BE2C (cell line): ENCODE data around the gene EIF1.
A peak's percentile ranks its signal among the peaks of the same experiment; 100 is the strongest.
"Not testable (repeated sequence)": the region's sequence is repeated elsewhere in the genome, so short reads cannot be mapped to it uniquely, and the experiment has no call there.

Source experiments
- DNase-seq: peaks from one replicate; pipeline ENCODE4 v3.0.0-alpha.2; 2020
- H3K27me3 ChIP-seq: fragments of 250-450 bp; sonication (Bioruptor Pico); 2 replicates; pipeline ENCODE4 v1.5.1; 2020; ENCODE audit warnings: mild to moderate bottlenecking
- H3K36me3 ChIP-seq: fragments of 250-450 bp; sonication (Bioruptor Pico); 2 replicates; pipeline ENCODE4 v1.5.1; 2020; ENCODE audit warnings: mild to moderate bottlenecking
- H3K4me1 ChIP-seq: fragments of 250-450 bp; sonication (Bioruptor Pico); 2 replicates; pipeline ENCODE4 v1.5.1; 2020
- H3K4me3 ChIP-seq: 2 replicates; pipeline ENCODE4 v1.5.1; 2011; ENCODE audit warnings: low read depth, low read length
- H3K9me3 ChIP-seq: fragments of 250-450 bp; sonication (Bioruptor Pico); 2 replicates; pipeline ENCODE4 v1.5.1; 2020
- TF ChIP-seq, protein P1 (sequence below): IDR thresholded peaks from 2 replicates; pipeline ENCODE4 v1.5.1; 2012; ENCODE audit warnings: mild to moderate bottlenecking, low read depth, low read length

The EIF1 gene

DNA sequence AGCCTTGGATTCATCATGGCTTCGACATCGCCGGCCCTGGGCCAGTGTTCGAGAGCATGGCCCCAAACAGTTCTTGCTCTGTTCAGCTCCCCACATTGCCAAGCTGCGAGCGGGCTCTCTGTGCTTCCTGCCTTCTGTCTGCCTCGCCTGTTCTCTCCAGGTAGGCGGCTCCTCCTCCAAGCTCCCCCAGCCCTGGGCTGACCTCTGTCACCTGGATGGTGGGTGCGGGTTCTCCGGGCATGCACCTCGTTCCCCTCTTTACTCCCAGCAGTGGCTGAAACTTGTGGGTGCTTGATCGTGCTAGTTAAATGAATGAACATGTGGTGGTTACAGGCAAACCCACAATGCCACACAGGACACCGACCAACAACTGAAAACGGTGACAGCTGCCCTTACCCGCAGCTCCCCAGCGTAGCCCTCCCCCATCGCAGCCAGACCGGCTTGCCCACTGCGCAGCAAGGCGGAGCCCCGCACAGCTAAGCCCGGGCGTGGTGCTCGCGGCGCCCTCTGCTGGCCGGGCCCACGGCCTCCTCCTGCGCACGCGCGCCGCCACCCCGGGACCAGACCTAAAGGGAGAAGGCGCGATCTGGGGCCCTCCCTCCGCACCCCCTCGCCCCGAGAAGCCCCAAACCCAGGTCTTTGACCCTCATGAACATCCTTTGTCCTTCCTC is 23.0 kb upstream of the EIF1 start:
- Histone ChIP-seq H3K9me3 (no peaks in the 10 kb centered on the region), H3K36me3 (no peaks in the 10 kb centered on the region), H3K4me3 (peak overlapping the region; percentile 67), H3K4me1 (peaks cover 12% of the 10 kb centered on the region), H3K27me3 (no peaks in the 10 kb centered on the region)
- DNase-seq, result peak; percentile 94
- TF ChIP-seq, protein P1, sequence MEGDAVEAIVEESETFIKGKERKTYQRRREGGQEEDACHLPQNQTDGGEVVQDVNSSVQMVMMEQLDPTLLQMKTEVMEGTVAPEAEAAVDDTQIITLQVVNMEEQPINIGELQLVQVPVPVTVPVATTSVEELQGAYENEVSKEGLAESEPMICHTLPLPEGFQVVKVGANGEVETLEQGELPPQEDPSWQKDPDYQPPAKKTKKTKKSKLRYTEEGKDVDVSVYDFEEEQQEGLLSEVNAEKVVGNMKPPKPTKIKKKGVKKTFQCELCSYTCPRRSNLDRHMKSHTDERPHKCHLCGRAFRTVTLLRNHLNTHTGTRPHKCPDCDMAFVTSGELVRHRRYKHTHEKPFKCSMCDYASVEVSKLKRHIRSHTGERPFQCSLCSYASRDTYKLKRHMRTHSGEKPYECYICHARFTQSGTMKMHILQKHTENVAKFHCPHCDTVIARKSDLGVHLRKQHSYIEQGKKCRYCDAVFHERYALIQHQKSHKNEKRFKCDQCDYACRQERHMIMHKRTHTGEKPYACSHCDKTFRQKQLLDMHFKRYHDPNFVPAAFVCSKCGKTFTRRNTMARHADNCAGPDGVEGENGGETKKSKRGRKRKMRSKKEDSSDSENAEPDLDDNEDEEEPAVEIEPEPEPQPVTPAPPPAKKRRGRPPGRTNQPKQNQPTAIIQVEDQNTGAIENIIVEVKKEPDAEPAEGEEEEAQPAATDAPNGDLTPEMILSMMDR, result peak; percentile 85

DNA sequence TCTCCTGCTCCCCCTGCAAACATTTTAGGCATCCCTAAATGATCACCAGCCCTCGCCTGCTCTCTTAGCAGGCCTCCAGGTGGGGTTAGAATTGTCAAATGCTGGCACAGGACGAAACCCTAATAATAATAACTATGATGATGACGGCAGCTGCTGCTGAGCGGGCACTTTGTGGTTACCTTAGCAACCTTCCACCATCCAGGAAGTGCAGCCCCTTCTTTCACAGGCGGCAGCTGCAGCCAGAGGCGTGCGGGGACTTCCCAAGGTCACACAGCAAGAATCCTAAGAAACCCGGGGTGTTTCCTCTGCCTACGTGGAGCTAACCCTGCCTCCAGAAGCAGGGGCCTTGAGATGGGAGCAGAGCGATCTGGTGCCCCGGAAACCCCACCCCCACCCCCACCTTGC is 22.4 kb upstream of the EIF1 start:
- peak; percentile 63 for DNase-seq
- peak overlapping the region; percentile 67 for H3K4me3 ChIP-seq
- TF ChIP-seq, protein P1, result no peak
- H3K36me3 ChIP-seq, result no peaks in the 10 kb centered on the region
- H3K4me1 ChIP-seq, result peaks cover 12% of the 10 kb centered on the region
- no peaks in the 10 kb centered on the region for H3K9me3 ChIP-seq
- no peaks in the 10 kb centered on the region for H3K27me3 ChIP-seq

DNA sequence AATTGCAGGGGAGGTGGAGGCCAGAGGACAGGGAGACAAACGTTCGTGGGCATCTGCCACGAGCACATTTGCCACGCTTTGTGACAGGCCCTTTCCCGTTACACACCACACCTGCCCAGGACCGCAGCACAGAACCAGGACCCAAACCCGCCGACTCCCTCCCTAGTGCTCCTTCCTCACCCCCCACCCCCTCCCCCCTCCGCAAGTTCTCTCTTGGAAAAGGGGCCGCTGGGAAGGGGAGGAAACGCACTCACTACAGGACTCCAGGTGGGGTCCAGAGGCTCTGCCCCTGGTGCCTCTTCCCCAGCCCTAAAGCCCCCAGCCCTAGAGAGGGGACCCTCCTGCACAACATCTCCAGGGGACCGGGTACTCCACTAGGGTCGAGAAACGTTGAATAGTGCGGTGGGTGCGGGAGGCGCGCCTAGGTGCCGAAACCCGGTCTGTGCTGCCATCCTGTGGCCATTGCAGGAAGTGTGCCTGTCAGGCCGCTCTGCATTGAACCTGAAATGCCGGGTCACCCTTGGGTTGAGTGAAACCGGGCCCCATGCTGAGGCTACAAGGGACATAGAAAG is 21.9 kb upstream of the EIF1 start:
- Histone ChIP-seq H3K4me1 (peaks cover 12% of the 10 kb centered on the region), H3K27me3 (no peaks in the 10 kb centered on the region), H3K36me3 (no peaks in the 10 kb centered on the region), H3K9me3 (no peaks in the 10 kb centered on the region), H3K4me3 (peak overlapping the region; percentile 67)
- TF ChIP-seq, protein P1, result peak; percentile 94
- peak; percentile 89 for DNase-seq

DNA sequence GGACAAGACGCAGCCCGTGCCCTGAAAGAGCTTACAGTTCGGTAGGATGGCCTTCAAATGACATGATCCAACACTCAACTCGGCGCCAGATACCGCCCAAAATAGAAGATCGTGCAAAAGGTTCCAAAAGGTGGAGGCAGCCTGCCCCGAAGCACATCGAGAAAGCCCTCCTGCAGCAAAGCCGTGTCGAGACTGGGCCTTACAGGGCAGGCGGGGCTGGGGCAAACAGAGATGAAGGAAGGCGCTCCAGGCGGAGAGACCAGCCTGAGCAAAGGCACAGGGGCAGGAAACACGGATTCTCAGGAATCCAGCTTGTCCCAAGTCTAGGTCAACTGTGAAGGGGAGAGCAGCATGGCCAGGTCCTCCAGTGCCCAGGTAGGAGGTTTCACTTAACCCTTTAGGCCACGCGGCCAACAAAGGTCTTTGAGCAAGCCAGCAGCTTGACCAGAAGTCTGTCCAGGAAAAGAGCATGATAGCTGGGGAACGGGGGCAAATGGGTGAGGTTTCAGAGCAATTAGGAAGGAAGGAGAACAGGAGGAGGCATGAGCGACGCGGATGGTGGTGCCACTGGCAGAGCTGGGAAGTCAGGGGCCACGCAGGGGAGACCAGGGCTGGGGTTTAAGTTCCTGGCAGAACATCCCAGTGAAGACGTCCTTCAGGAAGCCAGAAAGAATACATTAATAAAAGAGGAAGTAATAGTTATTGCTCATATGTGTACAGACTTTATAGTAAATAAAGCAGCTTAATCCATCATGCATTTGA is 21.2 kb upstream of the EIF1 start:
- Histone ChIP-seq H3K27me3 (no peaks in the 10 kb centered on the region), H3K4me1 (peaks cover 12% of the 10 kb centered on the region), H3K9me3 (no peaks in the 10 kb centered on the region), H3K4me3 (no peak overlapping the region), H3K36me3 (no peaks in the 10 kb centered on the region)
- no peak for DNase-seq
- TF ChIP-seq, protein P1, result no peak

DNA sequence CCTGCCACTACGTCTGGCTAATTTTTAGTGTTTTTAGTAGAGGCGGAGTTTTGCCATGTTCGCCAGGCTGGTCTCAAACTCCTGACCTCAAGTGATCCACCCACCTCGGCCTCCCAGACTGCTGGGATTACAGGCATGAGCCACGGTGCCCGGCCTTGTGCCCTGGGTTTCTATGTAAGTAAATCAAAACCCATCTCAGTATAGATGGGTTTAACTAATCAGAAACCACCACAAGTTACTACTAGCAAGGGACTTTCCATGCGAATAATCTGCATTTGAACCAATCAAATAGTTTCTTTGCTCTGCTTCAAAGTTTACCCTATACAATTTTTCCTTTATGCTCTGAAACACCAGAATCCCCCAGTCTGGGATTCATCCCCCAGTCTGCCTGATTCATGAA is 16.5 kb upstream of the EIF1 start:
- TF ChIP-seq, protein P1, result no peak
- H3K4me1 ChIP-seq, result no peaks in the 10 kb centered on the region
- no peaks in the 10 kb centered on the region for H3K27me3 ChIP-seq
- no peak overlapping the region for H3K4me3 ChIP-seq
- no peak for DNase-seq
- no peaks in the 10 kb centered on the region for H3K36me3 ChIP-seq
- no peaks in the 10 kb centered on the region for H3K9me3 ChIP-seq

DNA sequence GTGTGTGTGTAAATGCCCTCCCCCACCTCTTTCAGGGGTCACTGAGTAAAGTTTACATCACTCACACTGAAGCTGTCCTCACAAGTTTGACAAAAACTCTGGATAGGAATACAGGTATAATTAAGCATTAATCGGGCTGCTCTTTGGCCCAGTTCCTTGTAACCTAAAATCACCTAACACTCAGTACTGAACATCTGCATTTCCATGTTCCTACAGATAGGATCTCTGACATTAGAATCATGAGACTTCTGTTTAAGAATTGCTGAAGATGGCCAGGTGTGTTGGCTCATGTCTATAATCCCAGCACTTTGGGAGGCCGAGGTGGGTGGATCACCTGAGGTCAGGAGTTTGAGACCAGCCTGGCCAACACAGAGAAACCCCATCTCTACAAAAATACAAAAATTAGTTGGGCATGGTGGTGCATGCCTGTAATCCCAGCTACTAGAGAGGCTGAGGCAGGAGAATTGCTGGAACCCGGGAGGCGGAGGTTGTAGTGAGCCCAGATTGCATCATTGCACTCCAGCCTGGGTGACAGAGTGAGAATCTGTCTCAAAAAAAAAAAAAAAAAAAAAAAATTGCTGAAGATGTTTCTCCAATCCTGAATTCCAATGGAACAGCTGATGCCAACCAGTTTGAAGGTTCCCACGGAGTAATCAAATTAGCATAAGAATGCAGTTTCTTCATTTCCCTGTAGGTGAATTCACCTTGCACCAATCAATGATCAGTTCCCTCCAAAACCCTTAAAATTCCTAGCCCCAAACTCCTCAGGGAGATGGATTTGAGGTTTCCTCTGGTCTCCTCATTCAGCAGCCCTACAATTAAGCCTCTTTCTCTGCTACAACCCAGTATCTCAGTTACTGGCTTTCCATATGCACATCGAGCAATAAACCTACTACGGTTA is 13.3 kb upstream of the EIF1 start:
- DNase-seq, H3K27me3 ChIP-seq, H3K4me1 ChIP-seq, H3K36me3 ChIP-seq, H3K4me3 ChIP-seq, H3K9me3 ChIP-seq: not testable (repeated sequence)
